ES-I3 (cell line): Measurements from ENCODE around the gene FAM83C.
"Not testable (repeated sequence)": the region's sequence is repeated elsewhere in the genome, so short reads cannot be mapped to it uniquely, and the experiment has no call there.

ENCODE experiments used
- H3K36me3 ChIP-seq: 2 replicates; pipeline ENCODE4 v1.6.1; 2013; ENCODE audit warnings: mild to moderate bottlenecking, low read length, control low read depth, moderate library complexity; ENCODE audit not compliant: insufficient read depth
- H3K4me1 ChIP-seq: 2 replicates; pipeline ENCODE4 v1.6.1; 2013; ENCODE audit warnings: mild to moderate bottlenecking, control low read depth, low read length; ENCODE audit not compliant: insufficient read depth
- H3K9ac ChIP-seq: 2 replicates; pipeline ENCODE4 v1.6.1; 2013; ENCODE audit warnings: low read depth, mild to moderate bottlenecking, low read length, moderate library complexity
- H3K9me3 ChIP-seq: 2 replicates; pipeline ENCODE4 v1.6.1; 2013; ENCODE audit warnings: mild to moderate bottlenecking, low read length, moderate library complexity; ENCODE audit not compliant: control insufficient read depth, insufficient read depth

FAM83C gene

GRCh38 chr20:35262321-35262720 is 29.9 kb downstream of the FAM83C start:
- H3K4me1 ChIP-seq = peaks cover 50% of the 10 kb centered on the region
- H3K9me3 ChIP-seq, H3K36me3 ChIP-seq, H3K9ac ChIP-seq: not testable (repeated sequence)

GRCh38 chr20:35260426-35260825 is 31.8 kb downstream of the FAM83C start:
- no peaks in the 10 kb centered on the region for H3K9me3 ChIP-seq
- H3K9ac ChIP-seq = no peak overlapping the region
- 0 out of 2 replicates have a peak, but pooled peaks cover 5% of the 10 kb centered on the region for H3K36me3 ChIP-seq
- H3K4me1 ChIP-seq = peaks cover 45% of the 10 kb centered on the region

- H3K9me3 ChIP-seq = no peaks in the 10 kb centered on the region
- no peak overlapping the region for H3K9ac ChIP-seq
- peaks cover 31% of the 10 kb centered on the region for H3K4me1 ChIP-seq
- peaks cover 5% of the 10 kb centered on the region; the same call in 1 of the 2 replicates for H3K36me3 ChIP-seq
Observed at GRCh38 chr20:35257175-35257909, 34.9 kb downstream of the FAM83C start.

GRCh38 chr20:35254448-35254999 is 37.7 kb downstream of the FAM83C start:
- Histone ChIP-seq H3K9me3 (no peaks in the 10 kb centered on the region), H3K36me3 (peaks cover 5% of the 10 kb centered on the region; the same call in 1 of the 2 replicates), H3K4me1 (peaks cover 20% of the 10 kb centered on the region), H3K9ac (no peak overlapping the region)

GRCh38 chr20:35253010-35253409 is 39.2 kb downstream of the FAM83C start:
- H3K9me3 ChIP-seq = no peaks in the 10 kb centered on the region
- H3K36me3 ChIP-seq = peaks cover 5% of the 10 kb centered on the region; the same call in 1 of the 2 replicates
- H3K9ac ChIP-seq = no peak overlapping the region
- H3K4me1 ChIP-seq = peaks cover 15% of the 10 kb centered on the region; the same call in 1 of the 2 replicates

GRCh38 chr20:35252598-35252997 is 39.6 kb downstream of the FAM83C start:
- peaks cover 13% of the 10 kb centered on the region; the same call in 1 of the 2 replicates for H3K4me1 ChIP-seq
- H3K9me3 ChIP-seq, H3K36me3 ChIP-seq, H3K9ac ChIP-seq: not testable (repeated sequence)

- H3K36me3 ChIP-seq = no peaks in the 10 kb centered on the region; the same call in 1 of the 2 replicates
- no peaks in the 10 kb centered on the region for H3K9me3 ChIP-seq
- H3K9ac ChIP-seq = no peak overlapping the region
- H3K4me1 ChIP-seq = 0 out of 2 replicates have a peak, but pooled peaks cover 10% of the 10 kb centered on the region
Observed at GRCh38 chr20:35252037-35252461, 40.2 kb downstream of the FAM83C start.

- Histone ChIP-seq H3K4me1 (0 out of 2 replicates have a peak, but pooled peaks cover 11% of the 10 kb centered on the region), H3K9me3 (no peaks in the 10 kb centered on the region), H3K36me3 (no peaks in the 10 kb centered on the region; the same call in 1 of the 2 replicates), H3K9ac (no peak overlapping the region)
Observed at GRCh38 chr20:35251613-35251940, 40.6 kb downstream of the FAM83C start.

GRCh38 chr20:35248641-35249475 is 43.4 kb downstream of the FAM83C start:
- no peaks in the 10 kb centered on the region for H3K9me3 ChIP-seq
- 0 out of 2 replicates have a peak, but pooled peaks cover 13% of the 10 kb centered on the region for H3K4me1 ChIP-seq
- H3K36me3 ChIP-seq = no peaks in the 10 kb centered on the region
- H3K9ac ChIP-seq = no peak overlapping the region

GRCh38 chr20:35246723-35247122 is 45.5 kb downstream of the FAM83C start:
- H3K9ac ChIP-seq = no peak overlapping the region
- 0 out of 2 replicates have a peak, but pooled peaks cover 13% of the 10 kb centered on the region for H3K4me1 ChIP-seq
- H3K36me3 ChIP-seq = no peaks in the 10 kb centered on the region
- no peaks in the 10 kb centered on the region for H3K9me3 ChIP-seq

GRCh38 chr20:35243986-35244385 is 48.2 kb downstream of the FAM83C start:
- no peak overlapping the region for H3K9ac ChIP-seq
- no peaks in the 10 kb centered on the region for H3K36me3 ChIP-seq
- H3K9me3 ChIP-seq = no peaks in the 10 kb centered on the region
- H3K4me1 ChIP-seq = peaks cover 22% of the 10 kb centered on the region

GRCh38 chr20:35243317-35243716 is 48.9 kb downstream of the FAM83C start:
- Histone ChIP-seq H3K9me3 (no peaks in the 10 kb centered on the region), H3K36me3 (no peaks in the 10 kb centered on the region), H3K4me1 (peaks cover 22% of the 10 kb centered on the region), H3K9ac (no peak overlapping the region)

- Histone ChIP-seq H3K9me3 (no peaks in the 10 kb centered on the region), H3K36me3 (no peaks in the 10 kb centered on the region), H3K4me1 (peaks cover 19% of the 10 kb centered on the region), H3K9ac (no peak overlapping the region)
Observed at GRCh38 chr20:35240811-35241293, 51.4 kb downstream of the FAM83C start.

GRCh38 chr20:35240083-35240810 is 52.0 kb downstream of the FAM83C start:
- H3K9me3 ChIP-seq = no peaks in the 10 kb centered on the region
- H3K36me3 ChIP-seq = no peaks in the 10 kb centered on the region
- no peak overlapping the region for H3K9ac ChIP-seq
- peaks cover 19% of the 10 kb centered on the region for H3K4me1 ChIP-seq
